ENCODE results near the gene CLRN3. TPM values are rescaled to one million over a fixed set of nuclear protein-coding genes. Genes with fewer than 3 reads are reported as not detected.

The CLRN3 gene
- total and polyA plus RNA-seq, 2 experiments from 2014 or later: not detected

DNA sequence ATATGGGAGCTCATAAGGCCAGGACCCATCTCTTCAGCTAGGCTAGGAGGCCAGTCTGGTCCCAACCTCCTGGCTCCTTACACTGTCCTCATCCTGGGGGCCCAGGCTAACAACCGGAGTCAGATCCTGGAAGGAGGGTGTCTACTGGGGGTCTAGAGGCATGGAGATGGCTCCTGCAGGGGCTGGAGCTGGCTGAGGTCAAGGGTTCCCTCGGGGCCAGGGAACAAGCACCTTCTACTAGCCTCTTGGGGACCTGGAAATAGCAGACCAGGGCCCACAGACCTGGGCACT is 37.2 kb downstream of the CLRN3 start:
- Mint-ChIP-seq H3K9me3 (no peaks in the 10 kb centered on the region; the same call in 2 of the 3 replicates), H3K27ac (no peak overlapping the region), H3K27me3 (ENCODE audit: insufficient read depth, low read depth, poor library complexity) (peaks cover 12% of the 10 kb centered on the region), H3K4me1 (peaks cover under 1% of the 10 kb centered on the region), H3K36me3 (ENCODE audit: low read depth) (no peaks in the 10 kb centered on the region), H3K4me3 (no peak overlapping the region)
- Histone ChIP-seq H3K9me2 (ENCODE audit: insufficient read depth) (no peaks in the 10 kb centered on the region), H3K36me3 (ENCODE audit: insufficient read depth) (no peaks in the 10 kb centered on the region), H3F3A (replicated peaks; ENCODE audit: low read depth) (no peaks in the 10 kb centered on the region), H4K20me1 (replicated peaks; ENCODE audit: insufficient read depth) (no peaks in the 10 kb centered on the region), H3K79me2 (replicated peaks; ENCODE audit: insufficient read depth) (no peaks in the 10 kb centered on the region), H3K4me2 (no peak overlapping the region), H3K27ac (ENCODE audit: low read depth) (no peak overlapping the region), H3K4me1 (ENCODE audit: insufficient read depth) (0 out of 2 replicates have a peak, but pooled peaks cover 4% of the 10 kb centered on the region), H3K4me3 (no peak overlapping the region), H3K27me3 (ENCODE audit: insufficient read depth) (no peaks in the 10 kb centered on the region), H2AFZ (no peak overlapping the region)
- TF ChIP-seq EZH2 (IDR thresholded peaks at IDR 0.05; ENCODE audit: low read depth, unreplicated experiment) (no peak), NANOG (IDR thresholded peaks at IDR 0.05; ENCODE audit: borderline replicate concordance) (no peak), ZNF462 (CRISPR knock-in tag; IDR thresholded peaks at IDR 0.05) (no peak), EZH2phosphoT487 (IDR thresholded peaks at IDR 0.05; ENCODE audit: unreplicated experiment) (no peak), ETS1 (IDR thresholded peaks at IDR 0.05) (no peak), STAT1 (IDR thresholded peaks at IDR 0.05; ENCODE audit: unreplicated experiment) (no peak), ZNF331 (CRISPR knock-in tag; IDR thresholded peaks at IDR 0.05; ENCODE audit: low read depth) (no peak), POLR2AphosphoS5 (IDR thresholded peaks at IDR 0.05; ENCODE audit: low read depth) (no peak), CREB1 (CRISPR knock-in tag; IDR thresholded peaks at IDR 0.05; ENCODE audit: low read depth) (no peak), ZNF114 (CRISPR knock-in tag; IDR thresholded peaks at IDR 0.05) (no peak), REST (IDR thresholded peaks at IDR 0.05; ENCODE audit: unreplicated experiment) (no peak), JUNB (IDR thresholded peaks at IDR 0.05; ENCODE audit: unreplicated experiment) (no peak), CTCF (conservative IDR thresholded peaks at IDR 0.05; ENCODE audit: low read depth in 2 of 2) (no peak)
- DNase-seq (ENCODE audit: low spot score): no peak
- no peak for ATAC-seq

Data from GM23338 (cell line).